PFSK-1 (cell line): ENCODE results near the gene FYN.

ENCODE experiments used
- FOXP2 ChIP-seq: optimal IDR thresholded peaks from 2 replicates; pipeline ENCODE3; 2011; ENCODE audit warnings: borderline replicate concordance, control low read depth, inconsistent platforms; ENCODE audit not compliant: insufficient read depth; ENCODE audit errors: extremely low read length, extremely low read depth
- POLR2AphosphoS5 ChIP-seq: IDR thresholded peaks from 2 replicates; pipeline ENCODE4 v1.6.1; 2012; ENCODE audit warnings: low read depth, mild to moderate bottlenecking, control low read depth, low read length, moderate library complexity
- REST ChIP-seq, 2 experiments: IDR thresholded peaks; 2 replicates each; pipeline versions ENCODE4 v1.6.1 to v1.8.0; 2011 to 2012; ENCODE audit warnings: low read depth in 2 of 2, low read length in 2 of 2, control low read depth in 1 of 2, inconsistent platforms in 1 of 2, mild to moderate bottlenecking in 1 of 2, moderate library complexity in 1 of 2; ENCODE audit not compliant: insufficient read depth in 1 of 2
- SIN3A ChIP-seq: IDR thresholded peaks from 2 replicates; pipeline ENCODE4 v1.6.1; 2012; ENCODE audit warnings: mild to moderate bottlenecking, low read length, moderate library complexity, borderline replicate concordance; ENCODE audit not compliant: insufficient read depth
- TAF1 ChIP-seq: IDR thresholded peaks from 2 replicates; pipeline ENCODE4 v1.6.1; 2012; ENCODE audit warnings: low read length, control low read depth, borderline replicate concordance; ENCODE audit not compliant: insufficient read depth

The FYN gene

GRCh38 chr6:111625099-111625416, 248.2 kb downstream of the FYN start:
- no peak for TF ChIP-seq SIN3A
- no peak for TF ChIP-seq FOXP2
- TF ChIP-seq POLR2AphosphoS5 = no peak
- no peak for TF ChIP-seq REST (IDR thresholded peaks at IDR 0.05; ENCODE audit: insufficient read depth in 1 of 2, low read depth in 2 of 2, low read length in 2 of 2)

DNA sequence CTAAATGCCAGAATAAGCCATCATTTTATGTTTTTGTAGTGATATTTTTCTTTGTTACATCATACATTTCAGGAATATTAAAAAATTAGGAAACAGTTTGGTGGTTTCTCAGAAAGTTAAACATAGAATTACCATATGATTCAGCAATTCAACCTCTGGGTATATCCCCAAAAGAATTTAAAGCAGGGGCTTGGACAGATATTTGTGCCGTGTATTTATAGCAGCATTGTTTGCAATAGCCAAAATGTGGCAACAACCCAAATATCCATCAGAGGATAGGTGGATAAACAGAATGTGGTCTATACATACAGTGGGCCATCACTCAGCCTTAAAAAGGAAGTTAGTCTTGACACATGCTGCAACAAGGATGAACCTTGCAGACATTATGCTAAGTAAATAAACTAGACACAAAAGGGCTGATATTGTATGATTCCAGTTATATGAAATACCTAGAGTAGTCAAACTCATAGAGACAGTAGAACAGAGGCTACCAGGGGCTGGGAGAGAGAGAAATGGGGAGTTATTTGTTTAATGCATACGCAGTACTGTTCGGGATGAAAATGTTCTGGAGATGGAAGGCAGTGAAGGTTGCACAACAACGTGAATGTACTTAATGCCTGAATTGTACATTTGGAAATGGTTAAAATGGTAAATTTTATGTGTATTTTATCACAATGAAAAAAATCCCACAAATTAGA, 248.7 kb downstream of the FYN start:
- TF ChIP-seq REST (IDR thresholded peaks at IDR 0.05; ENCODE audit: insufficient read depth in 1 of 2, low read depth in 2 of 2, low read length in 2 of 2) (no peak), SIN3A (no peak), FOXP2 (no peak), TAF1 (no peak), POLR2AphosphoS5 (no peak)

DNA sequence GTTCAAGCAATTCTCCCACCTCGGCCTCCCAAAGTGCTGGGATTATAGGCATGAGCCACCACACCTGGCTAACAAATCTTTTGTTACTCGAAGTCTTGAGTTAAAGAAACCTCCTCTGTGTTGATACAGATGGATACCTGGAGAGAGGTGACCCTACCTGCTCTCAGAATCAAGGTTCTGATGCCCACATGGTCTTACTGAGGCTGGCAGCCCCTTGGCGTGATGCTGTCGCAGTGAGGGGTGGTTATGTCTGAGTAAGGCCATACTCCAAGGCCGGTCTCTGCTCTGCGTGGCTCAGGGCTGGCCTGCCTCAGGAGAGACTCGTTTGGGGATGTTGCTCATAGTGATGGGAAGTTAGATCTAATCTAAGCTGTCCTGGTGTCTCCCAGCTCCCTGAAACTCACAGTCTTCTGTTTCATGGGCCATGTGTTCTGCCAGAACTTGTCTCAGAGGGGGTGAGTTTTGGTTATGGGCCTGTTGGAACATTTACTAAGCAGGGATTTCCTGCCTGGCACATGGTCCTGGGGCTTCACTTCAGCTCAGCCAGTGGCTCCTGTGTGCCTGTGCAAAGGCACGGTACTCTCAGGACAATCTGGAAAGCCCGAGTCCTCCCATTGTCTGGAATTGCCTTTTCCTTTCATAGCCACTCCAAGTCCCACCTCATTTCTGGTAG, 250.1 kb downstream of the FYN start:
- TF ChIP-seq TAF1 = no peak
- no peak for TF ChIP-seq SIN3A
- no peak for TF ChIP-seq REST (IDR thresholded peaks at IDR 0.05; ENCODE audit: insufficient read depth in 1 of 2, low read depth in 2 of 2, low read length in 2 of 2)
- no peak for TF ChIP-seq POLR2AphosphoS5
- no peak for TF ChIP-seq FOXP2

GRCh38 chr6:111620169-111620568, 253.1 kb downstream of the FYN start:
- TF ChIP-seq TAF1 (no peak), FOXP2 (no peak), POLR2AphosphoS5 (no peak)

DNA sequence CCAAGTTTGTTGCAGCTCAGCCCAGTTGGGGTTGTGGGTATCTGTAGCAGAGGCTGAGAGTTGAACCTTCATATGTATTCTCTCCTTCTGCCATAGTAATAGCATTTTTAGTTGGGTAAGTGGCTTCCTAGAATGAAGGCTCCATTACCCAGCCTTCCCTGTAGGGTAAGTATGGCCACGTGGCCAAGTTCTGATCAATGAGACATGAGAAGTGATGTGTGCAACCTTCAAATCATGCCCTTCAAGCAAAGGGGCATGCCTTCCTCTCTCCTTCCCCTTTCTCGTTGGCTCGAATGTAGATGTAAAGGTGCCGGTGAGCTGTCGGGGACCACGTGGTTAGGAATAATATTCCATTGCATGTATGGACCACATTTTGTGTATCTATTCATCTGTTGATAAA, 254.8 kb downstream of the FYN start:
- TF ChIP-seq POLR2AphosphoS5 (no peak), FOXP2 (no peak), REST (IDR thresholded peaks at IDR 0.05; ENCODE audit: insufficient read depth in 1 of 2, low read depth in 2 of 2, low read length in 2 of 2) (no peak), TAF1 (no peak), SIN3A (no peak)
